Measurements from ENCODE around the gene MEIS2. TPM values are rescaled to one million over a fixed set of nuclear protein-coding genes. Genes with fewer than 3 reads are reported as not detected.

MEIS2 gene
- total RNA-seq, 1 donor from 2014 or later, result 6.0 TPM

DNA sequence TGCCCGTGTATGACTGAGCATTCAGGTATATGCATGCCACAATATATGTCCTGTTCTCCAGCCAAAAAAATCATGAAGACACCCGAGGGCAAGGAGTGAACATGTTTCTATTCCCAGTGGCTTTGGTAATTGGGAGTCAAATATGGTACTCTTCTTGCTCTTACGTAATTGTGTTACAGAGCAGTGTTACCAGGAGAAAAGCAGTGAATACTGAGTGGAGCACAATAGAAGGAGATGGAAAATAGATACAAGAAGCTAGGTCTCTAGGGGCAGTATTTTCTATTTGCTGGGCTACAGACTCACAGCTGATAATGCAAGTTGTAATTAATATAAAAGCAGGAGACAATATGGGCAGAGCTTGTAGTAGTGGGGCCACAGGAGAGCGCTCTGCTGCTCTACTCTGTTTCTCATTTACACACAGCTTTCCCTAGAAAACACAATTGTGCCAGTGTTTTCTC is 13.2 kb downstream of the MEIS2 start:
- TF ChIP-seq, protein P1, sequence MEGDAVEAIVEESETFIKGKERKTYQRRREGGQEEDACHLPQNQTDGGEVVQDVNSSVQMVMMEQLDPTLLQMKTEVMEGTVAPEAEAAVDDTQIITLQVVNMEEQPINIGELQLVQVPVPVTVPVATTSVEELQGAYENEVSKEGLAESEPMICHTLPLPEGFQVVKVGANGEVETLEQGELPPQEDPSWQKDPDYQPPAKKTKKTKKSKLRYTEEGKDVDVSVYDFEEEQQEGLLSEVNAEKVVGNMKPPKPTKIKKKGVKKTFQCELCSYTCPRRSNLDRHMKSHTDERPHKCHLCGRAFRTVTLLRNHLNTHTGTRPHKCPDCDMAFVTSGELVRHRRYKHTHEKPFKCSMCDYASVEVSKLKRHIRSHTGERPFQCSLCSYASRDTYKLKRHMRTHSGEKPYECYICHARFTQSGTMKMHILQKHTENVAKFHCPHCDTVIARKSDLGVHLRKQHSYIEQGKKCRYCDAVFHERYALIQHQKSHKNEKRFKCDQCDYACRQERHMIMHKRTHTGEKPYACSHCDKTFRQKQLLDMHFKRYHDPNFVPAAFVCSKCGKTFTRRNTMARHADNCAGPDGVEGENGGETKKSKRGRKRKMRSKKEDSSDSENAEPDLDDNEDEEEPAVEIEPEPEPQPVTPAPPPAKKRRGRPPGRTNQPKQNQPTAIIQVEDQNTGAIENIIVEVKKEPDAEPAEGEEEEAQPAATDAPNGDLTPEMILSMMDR (IDR thresholded peaks at IDR 0.05; ENCODE audit: partially characterized antibody, unreplicated experiment), result no peak
- H3K27ac Mint-ChIP-seq (ENCODE audit: unreplicated experiment), result peak overlapping the region; percentile 24
- no peak for DNase-seq
- H3K27me3 Mint-ChIP-seq (ENCODE audit: unreplicated experiment), result no peaks in the 10 kb centered on the region
- peaks cover 17% of the 10 kb centered on the region for H3K4me1 Mint-ChIP-seq (ENCODE audit: low read depth, unreplicated experiment)
- no peaks in the 10 kb centered on the region for H3K9me3 Mint-ChIP-seq (ENCODE audit: unreplicated experiment)
- H3K4me3 Mint-ChIP-seq (ENCODE audit: unreplicated experiment), result no peak overlapping the region
- H3K36me3 Mint-ChIP-seq (ENCODE audit: unreplicated experiment), result no peaks in the 10 kb centered on the region

DNA sequence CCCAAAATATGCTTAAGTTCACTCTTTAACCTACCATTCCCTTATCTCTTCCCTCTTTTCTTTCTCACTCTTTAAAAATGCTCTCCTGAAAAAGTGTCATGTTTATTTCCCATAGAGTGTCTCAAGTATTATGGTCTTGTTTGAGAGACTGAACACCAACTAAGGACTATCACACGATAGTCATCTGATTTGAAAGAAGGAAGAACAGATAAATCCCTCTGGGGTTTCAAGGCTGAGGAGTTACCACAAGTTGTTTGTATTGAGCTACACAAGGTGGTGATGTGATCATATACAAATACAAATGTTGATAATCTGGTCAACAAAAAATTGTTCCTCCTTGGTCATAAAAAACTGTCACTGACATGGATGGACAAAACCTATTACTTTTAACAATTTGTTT is 13.8 kb downstream of the MEIS2 start:
- DNase-seq, result no peak
- no peak overlapping the region for H3K27ac Mint-ChIP-seq (ENCODE audit: unreplicated experiment)

DNA sequence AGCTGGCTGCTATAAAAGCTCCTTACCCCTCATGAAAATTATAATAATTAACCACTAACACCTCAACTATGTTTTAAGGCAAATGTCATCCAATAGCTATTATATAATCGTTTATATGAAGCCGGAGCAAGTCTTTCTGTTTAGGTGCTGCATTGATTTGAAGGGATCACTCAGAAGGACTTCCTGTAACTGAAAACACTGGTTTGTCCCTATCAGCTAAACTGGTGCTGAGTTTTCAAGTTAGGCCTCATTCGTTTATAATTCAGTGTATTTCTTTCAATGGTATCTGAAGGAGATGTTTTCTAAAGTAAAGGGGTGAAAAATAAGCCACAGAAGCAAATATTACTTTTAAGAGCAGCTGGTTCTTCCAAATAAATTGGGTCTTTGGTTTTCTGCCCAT is 14.2 kb downstream of the MEIS2 start:
- Mint-ChIP-seq H3K9me3 (ENCODE audit: unreplicated experiment) (no peaks in the 10 kb centered on the region), H3K36me3 (ENCODE audit: unreplicated experiment) (no peaks in the 10 kb centered on the region), H3K27me3 (ENCODE audit: unreplicated experiment) (no peaks in the 10 kb centered on the region), H3K27ac (ENCODE audit: unreplicated experiment) (no peak overlapping the region), H3K4me1 (ENCODE audit: low read depth, unreplicated experiment) (peaks cover 18% of the 10 kb centered on the region), H3K4me3 (ENCODE audit: unreplicated experiment) (no peak overlapping the region)
- TF ChIP-seq, protein P1 (IDR thresholded peaks at IDR 0.05; ENCODE audit: partially characterized antibody, unreplicated experiment), result no peak
- no peak for DNase-seq

More for the DNA sequence above, 13.8 kb downstream of the MEIS2 start:
- TF ChIP-seq, protein P1 (IDR thresholded peaks at IDR 0.05; ENCODE audit: partially characterized antibody, unreplicated experiment), result no peak
- Mint-ChIP-seq H3K36me3 (ENCODE audit: unreplicated experiment) (no peaks in the 10 kb centered on the region), H3K27me3 (ENCODE audit: unreplicated experiment) (no peaks in the 10 kb centered on the region), H3K9me3 (ENCODE audit: unreplicated experiment) (no peaks in the 10 kb centered on the region), H3K4me1 (ENCODE audit: low read depth, unreplicated experiment) (peaks cover 17% of the 10 kb centered on the region), H3K4me3 (ENCODE audit: unreplicated experiment) (no peak overlapping the region)

DNA sequence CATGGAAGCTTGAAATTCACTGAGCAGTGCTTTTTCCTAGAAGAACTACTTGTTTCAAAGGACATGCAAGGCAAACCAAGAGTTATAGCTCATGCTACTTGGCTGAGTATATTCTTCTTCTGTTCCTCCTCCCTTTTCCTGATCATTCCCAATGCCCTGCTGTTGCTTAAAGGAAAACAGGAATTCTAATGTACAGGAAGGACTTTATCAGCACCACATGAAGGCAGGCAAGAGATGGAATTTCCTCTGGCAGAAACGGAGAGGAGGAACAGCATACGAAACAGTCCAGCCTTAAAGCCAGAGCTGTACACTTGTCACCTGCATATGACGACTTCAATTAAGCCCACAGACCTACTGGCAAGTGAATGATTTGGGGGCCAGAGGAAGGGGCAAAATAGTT is 15.7 kb downstream of the MEIS2 start:
- H3K4me3 Mint-ChIP-seq (ENCODE audit: unreplicated experiment), result no peak overlapping the region
- H3K27ac Mint-ChIP-seq (ENCODE audit: unreplicated experiment), result no peak overlapping the region
- TF ChIP-seq, protein P1 (IDR thresholded peaks at IDR 0.05; ENCODE audit: partially characterized antibody, unreplicated experiment), result no peak
- no peaks in the 10 kb centered on the region for H3K36me3 Mint-ChIP-seq (ENCODE audit: unreplicated experiment)
- no peaks in the 10 kb centered on the region for H3K9me3 Mint-ChIP-seq (ENCODE audit: unreplicated experiment)
- DNase-seq, result no peak
- H3K27me3 Mint-ChIP-seq (ENCODE audit: unreplicated experiment), result no peaks in the 10 kb centered on the region
- peaks cover 22% of the 10 kb centered on the region for H3K4me1 Mint-ChIP-seq (ENCODE audit: low read depth, unreplicated experiment)

DNA sequence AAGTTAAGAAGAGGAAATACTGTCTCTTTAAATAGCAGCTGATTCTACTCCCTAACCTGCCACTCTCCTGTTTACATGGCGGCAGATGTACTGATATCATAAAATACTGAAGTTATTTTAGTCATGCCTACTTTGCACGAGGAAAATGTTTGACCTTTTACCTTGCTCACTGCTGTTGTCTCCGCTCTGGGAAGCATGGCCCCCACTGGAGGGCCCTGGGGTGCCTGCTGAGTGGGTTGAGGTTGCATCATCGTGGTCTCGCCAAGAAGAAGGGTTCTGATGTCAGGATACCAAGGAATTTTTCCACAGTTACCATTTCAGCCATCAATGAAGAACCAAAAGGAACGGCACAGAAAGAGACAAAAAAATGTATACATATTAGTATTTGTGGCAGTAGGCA is 16.7 kb downstream of the MEIS2 start:
- Mint-ChIP-seq H3K9me3 (ENCODE audit: unreplicated experiment) (no peaks in the 10 kb centered on the region), H3K27ac (ENCODE audit: unreplicated experiment) (no peak overlapping the region), H3K4me1 (ENCODE audit: low read depth, unreplicated experiment) (peaks cover 30% of the 10 kb centered on the region), H3K36me3 (ENCODE audit: unreplicated experiment) (no peaks in the 10 kb centered on the region), H3K27me3 (ENCODE audit: unreplicated experiment) (no peaks in the 10 kb centered on the region), H3K4me3 (ENCODE audit: unreplicated experiment) (no peak overlapping the region)
- TF ChIP-seq, protein P1 (IDR thresholded peaks at IDR 0.05; ENCODE audit: partially characterized antibody, unreplicated experiment), result no peak
- no peak for DNase-seq
